Stomach (tissue), 4 donors: ENCODE results near the gene UPP2.

Experiments used
- POLR2A ChIP-seq, 4 donors: fragments of 450-650 bp; IDR thresholded peaks; one replicate each; pipeline ENCODE4 v1.6.1; 2016; ENCODE audit warnings: antibody characterized with exemption in 4 of 4, control low read depth in 2 of 4, mild to moderate bottlenecking in 1 of 4, moderate library complexity in 1 of 4
- TF ChIP-seq, protein P1 (sequence below), 7 experiments: fragments of 450-650 bp in 4 of 7; fragments of 200-600 bp in 3 of 7; sonication (generic) in 3 of 7; IDR thresholded peaks; one replicate each; pipeline ENCODE4 v1.5.1; 2016 to 2019; ENCODE audit warnings: antibody characterized with exemption in 7 of 7, control low read depth in 2 of 7, mild to moderate bottlenecking in 1 of 7

DNA sequence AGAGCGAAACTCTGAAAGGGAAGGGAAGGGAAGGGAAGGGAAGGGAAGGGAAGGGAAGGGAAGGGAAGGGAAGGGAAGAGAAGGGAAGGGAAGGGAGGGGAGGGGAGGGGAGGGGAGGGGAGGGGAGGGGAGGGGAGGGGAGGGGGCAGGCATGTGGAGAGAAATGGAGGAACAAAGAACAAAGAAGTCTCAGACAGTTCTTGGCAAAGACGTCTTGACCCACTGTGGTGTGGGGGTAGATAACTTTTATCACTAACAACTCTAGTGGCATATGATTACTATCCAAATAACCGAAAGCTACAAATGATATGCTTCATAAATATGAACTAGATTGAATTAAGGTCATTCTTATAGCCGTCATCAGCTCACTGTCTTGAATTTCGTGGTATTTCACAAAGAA lies 3.2 kb downstream of the UPP2 start:
- TF ChIP-seq, protein P1, sequence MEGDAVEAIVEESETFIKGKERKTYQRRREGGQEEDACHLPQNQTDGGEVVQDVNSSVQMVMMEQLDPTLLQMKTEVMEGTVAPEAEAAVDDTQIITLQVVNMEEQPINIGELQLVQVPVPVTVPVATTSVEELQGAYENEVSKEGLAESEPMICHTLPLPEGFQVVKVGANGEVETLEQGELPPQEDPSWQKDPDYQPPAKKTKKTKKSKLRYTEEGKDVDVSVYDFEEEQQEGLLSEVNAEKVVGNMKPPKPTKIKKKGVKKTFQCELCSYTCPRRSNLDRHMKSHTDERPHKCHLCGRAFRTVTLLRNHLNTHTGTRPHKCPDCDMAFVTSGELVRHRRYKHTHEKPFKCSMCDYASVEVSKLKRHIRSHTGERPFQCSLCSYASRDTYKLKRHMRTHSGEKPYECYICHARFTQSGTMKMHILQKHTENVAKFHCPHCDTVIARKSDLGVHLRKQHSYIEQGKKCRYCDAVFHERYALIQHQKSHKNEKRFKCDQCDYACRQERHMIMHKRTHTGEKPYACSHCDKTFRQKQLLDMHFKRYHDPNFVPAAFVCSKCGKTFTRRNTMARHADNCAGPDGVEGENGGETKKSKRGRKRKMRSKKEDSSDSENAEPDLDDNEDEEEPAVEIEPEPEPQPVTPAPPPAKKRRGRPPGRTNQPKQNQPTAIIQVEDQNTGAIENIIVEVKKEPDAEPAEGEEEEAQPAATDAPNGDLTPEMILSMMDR (IDR thresholded peaks at IDR 0.05), result no peak
- TF ChIP-seq POLR2A (IDR thresholded peaks at IDR 0.05), result no peak
